Activated T-helper 2 cell treated with anti-CD3 and anti-CD28 coated beads, Interferon-gamma antibody, Interleukin-2, Interleukin-4, amounts not matched to agents 10 μg/mL and 5 μg/mL and 100 μg/mL, durations not matched to agents 14 hours and 24 hours and 36 hours (primary cell): Measurements from ENCODE around the gene ELOF1. TPM values are rescaled to one million over a fixed set of nuclear protein-coding genes. Genes with fewer than 3 reads are reported as not detected.

Source experiments
- DNase-seq: peaks from one replicate; pipeline ENCODE4 v3.0.0; 2021; ENCODE audit warnings: low spot score
- H3K27ac Mint-ChIP-seq: one replicate; pipeline ENCODE4 v1.8.0; 2021; ENCODE audit warnings: mixed read lengths
- H3K27me3 Mint-ChIP-seq: one replicate; pipeline ENCODE4 v1.8.0; 2021; ENCODE audit warnings: low read depth, mixed read lengths
- H3K36me3 Mint-ChIP-seq: one replicate; pipeline ENCODE4 v1.8.0; 2021; ENCODE audit warnings: low read depth, mixed read lengths
- H3K4me1 Mint-ChIP-seq: one replicate; pipeline ENCODE4 v1.8.0; 2021; ENCODE audit warnings: low read depth, mixed read lengths
- H3K4me3 Mint-ChIP-seq: one replicate; pipeline ENCODE4 v1.8.0; 2021; ENCODE audit warnings: low read depth, mild to moderate bottlenecking, moderate library complexity, mixed read lengths
- H3K9me3 Mint-ChIP-seq: one replicate; pipeline ENCODE4 v1.8.0; 2021; ENCODE audit warnings: mixed read lengths
- intact Hi-C: fragments of 100-400 bp; cut with micrococcal nuclease; formaldehyde crosslinking; loops from one replicate; pipeline ENCODE4 v1.15.1; 2023
- total RNA-seq: library from RNA; stranded (reverse); gene quantifications from 2 replicates; pipeline ENCODE4 v1.2.3, GENCODE V29; 2022

The ELOF1 gene
- total RNA-seq, 1 donor from 2014 or later, result 64.1 TPM

DNA sequence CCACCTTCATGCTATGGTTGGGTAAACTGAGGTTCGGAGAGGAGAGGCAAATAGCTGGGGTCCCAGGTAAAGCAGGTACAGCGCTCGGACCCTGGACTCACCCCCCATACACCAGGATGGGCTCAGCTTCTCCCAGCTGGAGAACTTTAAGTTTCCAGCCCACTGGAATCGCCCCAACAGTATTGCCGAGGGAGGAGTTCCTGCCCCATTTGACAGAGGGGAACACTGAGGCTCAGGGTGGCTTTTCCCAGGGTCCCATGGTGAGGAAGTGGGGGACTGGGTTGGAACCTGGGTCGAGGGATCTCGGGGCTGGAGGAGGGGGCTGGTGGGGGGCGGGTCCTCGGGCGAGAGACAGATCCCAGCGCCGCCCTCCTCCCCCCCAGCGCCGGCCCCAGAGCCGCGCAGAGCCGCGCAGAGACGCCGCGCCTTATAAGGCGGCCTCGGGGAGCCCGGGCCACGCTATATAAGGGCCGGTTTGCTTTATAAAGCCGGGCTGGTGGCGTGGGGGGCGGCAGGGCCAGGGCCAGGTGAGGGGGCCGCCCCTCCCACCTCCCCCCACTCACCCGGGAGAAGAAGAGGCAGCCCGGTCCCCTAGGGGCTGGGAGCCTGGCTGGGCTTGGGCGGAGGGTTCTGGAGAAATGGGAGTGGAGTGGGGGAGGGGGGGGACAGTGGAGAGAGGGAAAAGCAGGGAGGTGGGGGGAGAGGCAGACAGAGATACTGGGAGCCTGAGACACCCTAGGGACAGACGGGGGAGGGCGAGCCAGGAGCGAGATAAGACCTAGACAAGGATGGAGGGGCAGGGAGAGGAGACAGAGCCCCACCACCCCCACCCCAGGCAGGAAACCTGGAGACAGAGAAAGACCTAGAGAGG, 19.3 kb downstream of the ELOF1 start:
- DNase-seq, result no peak
- H3K36me3 Mint-ChIP-seq, result no peaks in the 10 kb centered on the region
- H3K9me3 Mint-ChIP-seq, result no peaks in the 10 kb centered on the region
- peaks cover 19% of the 10 kb centered on the region for H3K27me3 Mint-ChIP-seq
- H3K27ac Mint-ChIP-seq, result no peak overlapping the region
- H3K4me1 Mint-ChIP-seq, result peaks cover 8% of the 10 kb centered on the region
- intact Hi-C loops, result no loop called here
- H3K4me3 Mint-ChIP-seq, result no peak overlapping the region

DNA sequence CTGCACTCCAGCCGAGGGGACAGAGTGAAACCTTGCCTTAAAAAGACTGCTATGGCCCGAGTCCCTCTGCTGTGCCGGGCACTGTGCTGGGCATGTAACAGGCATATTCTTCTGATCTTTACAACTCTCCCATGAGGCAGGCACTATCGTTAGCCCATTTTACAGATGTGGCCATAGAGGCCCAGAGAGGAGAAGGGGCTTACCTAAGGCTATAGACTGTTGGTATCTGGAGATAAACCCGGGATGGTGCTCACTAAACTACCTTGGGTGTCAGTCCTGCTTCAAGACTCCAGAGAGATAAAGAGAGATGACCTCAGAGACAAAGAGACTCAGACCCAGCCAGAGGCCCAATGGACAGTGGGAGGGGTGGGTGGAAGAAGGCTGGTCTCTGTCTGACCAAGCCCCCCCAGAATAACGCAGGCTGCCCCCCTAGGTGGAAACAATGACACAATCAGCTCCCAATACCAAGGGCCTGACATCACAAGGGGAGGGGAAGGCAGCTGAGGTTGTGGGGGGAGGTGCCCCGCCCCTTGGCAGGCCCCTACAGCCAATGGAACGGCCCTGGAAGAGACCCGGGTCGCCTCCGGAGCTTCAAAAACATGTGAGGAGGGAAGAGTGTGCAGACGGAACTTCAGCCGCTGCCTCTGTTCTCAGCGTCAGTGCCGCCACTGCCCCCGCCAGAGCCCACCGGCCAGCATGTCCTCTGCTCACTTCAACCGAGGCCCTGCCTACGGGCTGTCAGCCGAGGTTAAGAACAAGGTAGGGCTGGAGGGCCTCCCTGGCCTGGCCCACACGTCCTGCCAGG, 20.6 kb downstream of the ELOF1 start, which contains the start of gene CNN1:
Gene CNN1, plus strand, starts transcription at position 620 of the 805 bp plus-strand sequence. Its CDS starts 77 bp downstream, at position 697.
- Mint-ChIP-seq H3K27me3 (peaks cover 23% of the 10 kb centered on the region), H3K4me1 (peaks cover 10% of the 10 kb centered on the region), H3K9me3 (no peaks in the 10 kb centered on the region), H3K36me3 (no peaks in the 10 kb centered on the region), H3K27ac (no peak within 1 kb of the TSS), H3K4me3 (no peak within 1 kb of the TSS)
- no peak for DNase-seq
- intact Hi-C loops, result no loop called here

- peak; percentile 79 for DNase-seq
- H3K27ac Mint-ChIP-seq, result peak overlapping the region; percentile 26
- peaks cover 18% of the 10 kb centered on the region for H3K4me1 Mint-ChIP-seq
- peaks cover 23% of the 10 kb centered on the region for H3K27me3 Mint-ChIP-seq
- no peaks in the 10 kb centered on the region for H3K9me3 Mint-ChIP-seq
- intact Hi-C loops, result loop anchor here (1.0 kb wide), 1 partner anchor 51 kb away; no protein-coding TSS in a partner anchor
- H3K4me3 Mint-ChIP-seq, result peak overlapping the region; percentile 50
- H3K36me3 Mint-ChIP-seq, result no peaks in the 10 kb centered on the region
Measured at GRCh38 chr19:11535792-11536595, 23.0 kb downstream of the ELOF1 start.

- intact Hi-C loops, result no loop called here
- no peak for DNase-seq
- Mint-ChIP-seq H3K27me3 (peaks cover 19% of the 10 kb centered on the region), H3K4me3 (no peak overlapping the region), H3K27ac (no peak overlapping the region), H3K9me3 (no peaks in the 10 kb centered on the region), H3K4me1 (peaks cover 22% of the 10 kb centered on the region), H3K36me3 (no peaks in the 10 kb centered on the region)
Measured at GRCh38 chr19:11534948-11535347, 24.1 kb downstream of the ELOF1 start.

GRCh38 chr19:11534538-11534937, 24.5 kb downstream of the ELOF1 start:
- Mint-ChIP-seq H3K4me3 (no peak overlapping the region), H3K36me3 (no peaks in the 10 kb centered on the region), H3K4me1 (peaks cover 22% of the 10 kb centered on the region), H3K27ac (no peak overlapping the region), H3K9me3 (no peaks in the 10 kb centered on the region), H3K27me3 (peaks cover 19% of the 10 kb centered on the region)
- intact Hi-C loops, result no loop called here
- no peak for DNase-seq

DNA sequence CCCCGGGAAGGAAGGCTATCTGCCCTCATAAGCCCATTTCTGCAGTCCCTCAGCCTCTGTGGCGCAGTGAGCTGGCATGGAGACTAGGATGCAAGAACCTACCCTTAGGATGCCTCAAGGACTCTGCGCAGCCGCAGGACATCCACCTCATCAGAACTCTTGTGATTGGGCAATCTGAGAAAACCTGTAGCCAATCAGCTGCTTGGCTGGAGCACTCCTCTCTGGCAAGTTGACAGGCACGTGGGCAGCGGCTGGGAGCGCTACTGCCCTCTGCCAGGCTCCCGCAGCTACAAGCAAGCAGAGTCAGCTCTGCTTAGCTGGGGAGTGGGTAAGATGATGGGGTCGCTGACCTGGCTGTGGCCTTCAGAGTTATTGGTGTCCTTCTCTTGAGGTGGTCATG, 28.6 kb downstream of the ELOF1 start:
- H3K4me3 Mint-ChIP-seq, result no peak overlapping the region
- peaks cover 5% of the 10 kb centered on the region for H3K27me3 Mint-ChIP-seq
- DNase-seq, result peak; percentile 39
- peaks cover 5% of the 10 kb centered on the region for H3K36me3 Mint-ChIP-seq
- intact Hi-C loops, result no loop called here
- no peaks in the 10 kb centered on the region for H3K9me3 Mint-ChIP-seq
- peaks cover 26% of the 10 kb centered on the region for H3K4me1 Mint-ChIP-seq
- H3K27ac Mint-ChIP-seq, result no peak overlapping the region

DNA sequence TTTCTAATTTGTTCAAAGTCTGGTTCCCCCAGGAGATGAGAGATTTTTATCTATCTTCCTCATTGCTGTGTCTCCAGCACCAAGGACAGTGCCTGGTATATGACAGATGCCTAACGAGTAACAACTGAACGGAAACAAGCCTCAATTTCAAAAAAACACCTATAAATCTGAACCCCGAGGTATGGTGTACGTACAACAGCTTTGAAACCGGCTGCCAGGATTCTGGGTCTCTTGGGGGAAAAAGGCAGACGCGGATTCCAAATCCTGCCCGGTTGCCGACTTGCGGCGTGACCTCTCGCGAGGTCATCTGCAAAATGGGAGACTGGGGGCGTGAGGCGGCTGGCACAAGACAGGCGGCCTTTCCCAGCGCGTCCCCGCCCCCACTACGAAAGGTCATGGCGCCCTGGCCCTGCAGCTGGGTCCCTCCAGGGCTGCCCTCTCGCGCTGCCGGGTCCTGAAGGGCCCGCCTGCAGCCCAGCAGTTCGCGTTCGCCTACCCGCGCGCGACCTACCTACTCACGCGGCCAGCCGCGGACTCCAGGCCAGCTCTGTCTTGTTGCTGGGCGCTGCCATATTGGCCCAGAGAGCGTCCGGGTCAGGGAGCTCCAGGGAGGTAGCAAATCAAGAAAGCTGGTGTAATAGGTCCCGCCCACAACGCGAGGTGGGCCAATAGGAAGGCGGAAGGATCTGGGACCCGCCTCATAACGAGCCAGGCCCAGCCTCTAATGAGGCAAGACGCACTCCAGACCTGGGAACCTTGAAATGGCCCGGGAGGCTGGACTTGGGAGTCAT, 30.3 kb downstream of the ELOF1 start, which contains the start of gene ECSIT:
Gene ECSIT, minus strand, starts transcription at position 584 of the 791 bp plus-strand sequence. CDS start 9,964 bp downstream, outside the sequence.
- peak within 1 kb of the TSS; percentile 78 for H3K27ac Mint-ChIP-seq
- intact Hi-C loops, result loop anchor here (1.0 to 2.0 kb wide), 2 partner anchors 23 to 94 kb away; partner anchors contain the start of genes ODAD3, PRKCSH and ZNF653
- H3K9me3 Mint-ChIP-seq, result no peaks in the 10 kb centered on the region
- DNase-seq, result peak; percentile 90
- H3K4me3 Mint-ChIP-seq, result peak within 1 kb of the TSS; percentile 90
- H3K27me3 Mint-ChIP-seq, result no peaks in the 10 kb centered on the region
- peaks cover 5% of the 10 kb centered on the region for H3K36me3 Mint-ChIP-seq
- peaks cover 23% of the 10 kb centered on the region for H3K4me1 Mint-ChIP-seq

DNA sequence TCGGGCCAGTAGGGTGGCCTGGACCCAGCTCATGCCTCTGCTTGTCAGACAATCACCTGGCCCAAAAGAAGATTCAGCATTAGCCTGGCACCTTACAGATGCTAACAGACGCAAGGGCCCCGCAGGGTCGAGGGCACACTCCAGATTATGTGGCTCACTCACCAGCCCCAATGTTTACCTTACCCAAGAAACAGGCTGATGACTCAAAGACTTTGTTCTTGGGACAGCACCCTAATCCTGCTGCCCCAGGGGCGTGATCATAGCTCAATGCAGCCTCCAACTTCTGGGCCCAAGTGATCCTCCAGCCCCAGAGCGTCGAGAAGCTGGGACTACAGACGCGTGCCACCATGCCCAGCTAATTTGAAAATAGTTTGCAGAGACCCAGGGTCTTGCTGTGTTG, 39.9 kb downstream of the ELOF1 start:
- peaks cover 11% of the 10 kb centered on the region for H3K36me3 Mint-ChIP-seq
- DNase-seq, result no peak
- no peak overlapping the region for H3K4me3 Mint-ChIP-seq
- H3K27me3 Mint-ChIP-seq, result no peaks in the 10 kb centered on the region
- no peaks in the 10 kb centered on the region for H3K9me3 Mint-ChIP-seq
- no peak overlapping the region for H3K27ac Mint-ChIP-seq
- H3K4me1 Mint-ChIP-seq, result no peaks in the 10 kb centered on the region
- intact Hi-C loops, result no loop called here

GRCh38 chr19:11513946-11514345, 45.1 kb downstream of the ELOF1 start:
- intact Hi-C loops, result no loop called here
- Mint-ChIP-seq H3K9me3 (no peaks in the 10 kb centered on the region), H3K27ac (no peak overlapping the region), H3K27me3 (no peaks in the 10 kb centered on the region), H3K4me1 (no peaks in the 10 kb centered on the region), H3K36me3 (peaks cover 22% of the 10 kb centered on the region), H3K4me3 (no peak overlapping the region)
- no peak for DNase-seq

- H3K27ac Mint-ChIP-seq, result no peak overlapping the region
- no peaks in the 10 kb centered on the region for H3K9me3 Mint-ChIP-seq
- no peaks in the 10 kb centered on the region for H3K27me3 Mint-ChIP-seq
- H3K4me1 Mint-ChIP-seq, result peaks cover 3% of the 10 kb centered on the region
- H3K4me3 Mint-ChIP-seq, result no peak overlapping the region
- H3K36me3 Mint-ChIP-seq, result peaks cover 29% of the 10 kb centered on the region
- DNase-seq, result no peak
- intact Hi-C loops, result no loop called here
Measured at GRCh38 chr19:11510444-11510843, 48.6 kb downstream of the ELOF1 start.

GRCh38 chr19:11507370-11508078, 51.5 kb downstream of the ELOF1 start:
- intact Hi-C loops, result loop anchor here (5.0 kb wide), 1 partner anchor 80 kb away; no protein-coding TSS in a partner anchor
- peaks cover 20% of the 10 kb centered on the region for H3K36me3 Mint-ChIP-seq
- peaks cover 12% of the 10 kb centered on the region for H3K4me1 Mint-ChIP-seq
- no peaks in the 10 kb centered on the region for H3K27me3 Mint-ChIP-seq
- H3K4me3 Mint-ChIP-seq, result peak overlapping the region; percentile 89
- H3K27ac Mint-ChIP-seq, result no peak overlapping the region
- DNase-seq, result no peak
- H3K9me3 Mint-ChIP-seq, result no peaks in the 10 kb centered on the region
